Measurements from ENCODE around the gene MFAP1. TPM values are rescaled to one million over a fixed set of nuclear protein-coding genes. Genes with fewer than 3 reads are reported as not detected.

MFAP1 gene
- total and polyA plus RNA-seq, 2 experiments from 2014 or later = 24.5 to 34.9 TPM

DNA sequence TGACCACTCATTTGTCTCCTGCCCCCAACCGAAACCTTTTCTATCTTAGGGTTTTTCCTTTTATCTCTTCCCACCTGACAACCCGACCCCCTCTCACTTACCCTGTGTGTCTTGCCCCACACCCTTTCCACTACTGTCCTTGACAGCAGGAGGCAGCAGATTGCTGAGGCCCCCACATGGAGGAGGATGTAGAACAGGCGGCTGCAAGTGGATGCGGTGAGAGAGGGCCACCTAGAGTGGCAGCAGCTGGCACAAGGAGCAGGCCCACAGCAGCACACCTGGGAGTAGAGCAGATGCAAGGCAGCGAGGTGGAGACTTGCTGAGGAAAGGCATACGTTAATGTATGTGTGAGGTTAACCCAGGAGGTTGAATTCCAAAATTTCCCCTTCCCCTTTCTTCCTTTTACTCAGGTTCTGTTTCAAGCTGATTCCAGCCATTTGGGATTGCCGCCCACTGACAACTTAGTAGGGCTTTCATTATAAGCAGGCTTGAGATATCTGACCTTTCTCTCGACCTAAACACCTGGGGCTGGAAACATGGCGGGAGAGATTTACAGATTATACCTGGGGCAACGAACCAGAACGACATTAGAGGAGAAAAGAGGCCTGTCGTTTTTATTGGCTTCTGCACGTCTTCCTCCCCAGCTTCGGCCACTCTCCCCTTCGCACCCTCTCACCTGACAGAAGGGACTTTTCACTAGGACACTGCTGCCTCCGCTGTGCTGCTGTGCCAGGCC, 25.1 kb downstream of the MFAP1 start (continued):
- peak in 1 of 2 experiments; percentile 20; a peak in 1 of 4 replicates for TF ChIP-seq CTCF (conservative IDR thresholded peaks at IDR 0.05; ENCODE audit: low read depth in 2 of 2)

DNA sequence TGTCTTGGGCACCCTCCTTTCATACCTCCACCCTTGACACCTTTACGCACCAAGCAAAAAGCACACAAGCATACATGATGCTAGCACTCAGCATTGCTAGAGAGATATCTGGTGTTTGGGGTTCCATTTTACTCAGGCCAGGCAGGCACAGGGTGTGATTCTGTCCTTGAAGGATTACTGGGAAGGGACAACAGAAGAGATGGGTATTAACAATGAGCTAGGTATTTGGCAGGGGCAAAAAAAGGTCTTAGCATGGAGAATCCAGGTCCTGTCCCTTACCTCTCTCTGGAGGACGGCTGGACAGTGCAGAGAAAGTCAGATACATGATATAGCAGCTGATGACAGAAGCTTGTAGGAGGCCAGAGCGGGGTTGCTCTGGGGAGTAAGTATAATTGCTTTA, 27.9 kb downstream of the MFAP1 start:
- peaks cover 28% of the 10 kb centered on the region for H3K79me2 ChIP-seq (replicated peaks; ENCODE audit: insufficient read depth)
- Mint-ChIP-seq H3K4me3 (no peak overlapping the region; the same call in 2 of the 3 replicates), H3K36me3 (ENCODE audit: low read depth) (peaks cover 84% of the 10 kb centered on the region)
- TF ChIP-seq, protein P1, sequence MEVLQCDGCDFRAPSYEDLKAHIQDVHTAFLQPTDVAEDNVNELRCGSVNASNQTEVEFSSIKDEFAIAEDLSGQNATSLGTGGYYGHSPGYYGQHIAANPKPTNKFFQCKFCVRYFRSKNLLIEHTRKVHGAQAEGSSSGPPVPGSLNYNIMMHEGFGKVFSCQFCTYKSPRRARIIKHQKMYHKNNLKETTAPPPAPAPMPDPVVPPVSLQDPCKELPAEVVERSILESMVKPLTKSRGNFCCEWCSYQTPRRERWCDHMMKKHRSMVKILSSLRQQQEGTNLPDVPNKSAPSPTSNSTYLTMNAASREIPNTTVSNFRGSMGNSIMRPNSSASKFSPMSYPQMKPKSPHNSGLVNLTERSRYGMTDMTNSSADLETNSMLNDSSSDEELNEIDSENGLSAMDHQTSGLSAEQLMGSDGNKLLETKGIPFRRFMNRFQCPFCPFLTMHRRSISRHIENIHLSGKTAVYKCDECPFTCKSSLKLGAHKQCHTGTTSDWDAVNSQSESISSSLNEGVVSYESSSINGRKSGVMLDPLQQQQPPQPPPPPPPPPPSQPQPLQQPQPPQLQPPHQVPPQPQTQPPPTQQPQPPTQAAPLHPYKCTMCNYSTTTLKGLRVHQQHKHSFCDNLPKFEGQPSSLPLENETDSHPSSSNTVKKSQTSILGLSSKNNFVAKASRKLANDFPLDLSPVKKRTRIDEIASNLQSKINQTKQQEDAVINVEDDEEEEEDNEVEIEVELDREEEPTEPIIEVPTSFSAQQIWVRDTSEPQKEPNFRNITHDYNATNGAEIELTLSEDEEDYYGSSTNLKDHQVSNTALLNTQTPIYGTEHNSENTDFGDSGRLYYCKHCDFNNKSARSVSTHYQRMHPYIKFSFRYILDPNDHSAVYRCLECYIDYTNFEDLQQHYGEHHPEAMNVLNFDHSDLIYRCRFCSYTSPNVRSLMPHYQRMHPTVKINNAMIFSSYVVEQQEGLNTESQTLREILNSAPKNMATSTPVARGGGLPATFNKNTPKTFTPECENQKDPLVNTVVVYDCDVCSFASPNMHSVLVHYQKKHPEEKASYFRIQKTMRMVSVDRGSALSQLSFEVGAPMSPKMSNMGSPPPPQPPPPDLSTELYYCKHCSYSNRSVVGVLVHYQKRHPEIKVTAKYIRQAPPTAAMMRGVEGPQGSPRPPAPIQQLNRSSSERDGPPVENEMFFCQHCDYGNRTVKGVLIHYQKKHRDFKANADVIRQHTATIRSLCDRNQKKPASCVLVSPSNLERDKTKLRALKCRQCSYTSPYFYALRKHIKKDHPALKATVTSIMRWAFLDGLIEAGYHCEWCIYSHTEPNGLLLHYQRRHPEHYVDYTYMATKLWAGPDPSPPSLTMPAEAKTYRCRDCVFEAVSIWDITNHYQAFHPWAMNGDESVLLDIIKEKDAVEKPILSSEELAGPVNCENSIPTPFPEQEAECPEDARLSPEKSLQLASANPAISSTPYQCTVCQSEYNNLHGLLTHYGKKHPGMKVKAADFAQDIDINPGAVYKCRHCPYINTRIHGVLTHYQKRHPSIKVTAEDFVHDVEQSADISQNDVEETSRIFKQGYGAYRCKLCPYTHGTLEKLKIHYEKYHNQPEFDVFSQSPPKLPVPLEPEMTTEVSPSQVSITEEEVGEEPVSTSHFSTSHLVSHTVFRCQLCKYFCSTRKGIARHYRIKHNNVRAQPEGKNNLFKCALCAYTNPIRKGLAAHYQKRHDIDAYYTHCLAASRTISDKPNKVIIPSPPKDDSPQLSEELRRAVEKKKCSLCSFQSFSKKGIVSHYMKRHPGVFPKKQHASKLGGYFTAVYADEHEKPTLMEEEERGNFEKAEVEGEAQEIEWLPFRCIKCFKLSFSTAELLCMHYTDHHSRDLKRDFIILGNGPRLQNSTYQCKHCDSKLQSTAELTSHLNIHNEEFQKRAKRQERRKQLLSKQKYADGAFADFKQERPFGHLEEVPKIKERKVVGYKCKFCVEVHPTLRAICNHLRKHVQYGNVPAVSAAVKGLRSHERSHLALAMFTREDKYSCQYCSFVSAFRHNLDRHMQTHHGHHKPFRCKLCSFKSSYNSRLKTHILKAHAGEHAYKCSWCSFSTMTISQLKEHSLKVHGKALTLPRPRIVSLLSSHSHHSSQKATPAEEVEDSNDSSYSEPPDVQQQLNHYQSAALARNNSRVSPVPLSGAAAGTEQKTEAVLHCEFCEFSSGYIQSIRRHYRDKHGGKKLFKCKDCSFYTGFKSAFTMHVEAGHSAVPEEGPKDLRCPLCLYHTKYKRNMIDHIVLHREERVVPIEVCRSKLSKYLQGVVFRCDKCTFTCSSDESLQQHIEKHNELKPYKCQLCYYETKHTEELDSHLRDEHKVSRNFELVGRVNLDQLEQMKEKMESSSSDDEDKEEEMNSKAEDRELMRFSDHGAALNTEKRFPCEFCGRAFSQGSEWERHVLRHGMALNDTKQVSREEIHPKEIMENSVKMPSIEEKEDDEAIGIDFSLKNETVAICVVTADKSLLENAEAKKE (CRISPR knock-in tag; IDR thresholded peaks at IDR 0.05) = no peak
- TF ChIP-seq CREB1 (CRISPR knock-in tag; IDR thresholded peaks at IDR 0.05; ENCODE audit: low read depth) (no peak), NANOG (IDR thresholded peaks at IDR 0.05; ENCODE audit: borderline replicate concordance) (no peak), POLR2AphosphoS5 (IDR thresholded peaks at IDR 0.05; ENCODE audit: low read depth) (no peak), JUNB (IDR thresholded peaks at IDR 0.05; ENCODE audit: unreplicated experiment) (no peak), STAT1 (IDR thresholded peaks at IDR 0.05; ENCODE audit: unreplicated experiment) (no peak), ZNF331 (CRISPR knock-in tag; IDR thresholded peaks at IDR 0.05; ENCODE audit: low read depth) (no peak), EZH2phosphoT487 (IDR thresholded peaks at IDR 0.05; ENCODE audit: unreplicated experiment) (no peak), ZNF114 (CRISPR knock-in tag; IDR thresholded peaks at IDR 0.05) (no peak)
- TF ChIP-seq, protein P2, sequence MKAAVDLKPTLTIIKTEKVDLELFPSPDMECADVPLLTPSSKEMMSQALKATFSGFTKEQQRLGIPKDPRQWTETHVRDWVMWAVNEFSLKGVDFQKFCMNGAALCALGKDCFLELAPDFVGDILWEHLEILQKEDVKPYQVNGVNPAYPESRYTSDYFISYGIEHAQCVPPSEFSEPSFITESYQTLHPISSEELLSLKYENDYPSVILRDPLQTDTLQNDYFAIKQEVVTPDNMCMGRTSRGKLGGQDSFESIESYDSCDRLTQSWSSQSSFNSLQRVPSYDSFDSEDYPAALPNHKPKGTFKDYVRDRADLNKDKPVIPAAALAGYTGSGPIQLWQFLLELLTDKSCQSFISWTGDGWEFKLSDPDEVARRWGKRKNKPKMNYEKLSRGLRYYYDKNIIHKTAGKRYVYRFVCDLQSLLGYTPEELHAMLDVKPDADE (IDR thresholded peaks at IDR 0.05) = no peak
- TF ChIP-seq, protein P3, sequence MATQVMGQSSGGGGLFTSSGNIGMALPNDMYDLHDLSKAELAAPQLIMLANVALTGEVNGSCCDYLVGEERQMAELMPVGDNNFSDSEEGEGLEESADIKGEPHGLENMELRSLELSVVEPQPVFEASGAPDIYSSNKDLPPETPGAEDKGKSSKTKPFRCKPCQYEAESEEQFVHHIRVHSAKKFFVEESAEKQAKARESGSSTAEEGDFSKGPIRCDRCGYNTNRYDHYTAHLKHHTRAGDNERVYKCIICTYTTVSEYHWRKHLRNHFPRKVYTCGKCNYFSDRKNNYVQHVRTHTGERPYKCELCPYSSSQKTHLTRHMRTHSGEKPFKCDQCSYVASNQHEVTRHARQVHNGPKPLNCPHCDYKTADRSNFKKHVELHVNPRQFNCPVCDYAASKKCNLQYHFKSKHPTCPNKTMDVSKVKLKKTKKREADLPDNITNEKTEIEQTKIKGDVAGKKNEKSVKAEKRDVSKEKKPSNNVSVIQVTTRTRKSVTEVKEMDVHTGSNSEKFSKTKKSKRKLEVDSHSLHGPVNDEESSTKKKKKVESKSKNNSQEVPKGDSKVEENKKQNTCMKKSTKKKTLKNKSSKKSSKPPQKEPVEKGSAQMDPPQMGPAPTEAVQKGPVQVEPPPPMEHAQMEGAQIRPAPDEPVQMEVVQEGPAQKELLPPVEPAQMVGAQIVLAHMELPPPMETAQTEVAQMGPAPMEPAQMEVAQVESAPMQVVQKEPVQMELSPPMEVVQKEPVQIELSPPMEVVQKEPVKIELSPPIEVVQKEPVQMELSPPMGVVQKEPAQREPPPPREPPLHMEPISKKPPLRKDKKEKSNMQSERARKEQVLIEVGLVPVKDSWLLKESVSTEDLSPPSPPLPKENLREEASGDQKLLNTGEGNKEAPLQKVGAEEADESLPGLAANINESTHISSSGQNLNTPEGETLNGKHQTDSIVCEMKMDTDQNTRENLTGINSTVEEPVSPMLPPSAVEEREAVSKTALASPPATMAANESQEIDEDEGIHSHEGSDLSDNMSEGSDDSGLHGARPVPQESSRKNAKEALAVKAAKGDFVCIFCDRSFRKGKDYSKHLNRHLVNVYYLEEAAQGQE (IDR thresholded peaks at IDR 0.05; ENCODE audit: unreplicated experiment) = no peak

More for the DNA sequence above, 27.9 kb downstream of the MFAP1 start:
- no peak overlapping the region for H3K4me2 ChIP-seq
- Mint-ChIP-seq H3K27ac (peak overlapping the region; percentile 5), H3K27me3 (ENCODE audit: insufficient read depth, low read depth, poor library complexity) (peaks cover 32% of the 10 kb centered on the region), H3K4me1 (peaks cover 61% of the 10 kb centered on the region), H3K9me3 (no peaks in the 10 kb centered on the region)
- H3K9me2 ChIP-seq (ENCODE audit: insufficient read depth) = no peaks in the 10 kb centered on the region
- H4K20me1 ChIP-seq (replicated peaks; ENCODE audit: insufficient read depth) = peaks cover 19% of the 10 kb centered on the region; the same call in 1 of the 2 replicates
- no peaks in the 10 kb centered on the region for H3K27me3 ChIP-seq (ENCODE audit: insufficient read depth)
- no peak for DNase-seq (ENCODE audit: low spot score)
- H3K36me3 ChIP-seq (ENCODE audit: insufficient read depth) = peaks cover 21% of the 10 kb centered on the region
- H3K27ac ChIP-seq (ENCODE audit: low read depth) = peak overlapping the region; percentile 62; the same call in 1 of the 2 replicates
- H3K4me1 ChIP-seq (ENCODE audit: insufficient read depth) = peaks cover 42% of the 10 kb centered on the region
- no peak overlapping the region for H2AFZ ChIP-seq
- peaks cover 39% of the 10 kb centered on the region for H3F3A ChIP-seq (replicated peaks; ENCODE audit: low read depth)
- H3K4me3 ChIP-seq = no peak overlapping the region
- no peak for ATAC-seq
